H9 (cell line): ENCODE data around the gene CRY2. TPM values are rescaled to one million over a fixed set of nuclear protein-coding genes. Genes with fewer than 3 reads are reported as not detected.

Experiments
- DNase-seq: peaks from one replicate; pipeline ENCODE4 v3.0.0-alpha.2; 2017
- H2AFZ ChIP-seq: one replicate; pipeline ENCODE4 v1.6.1; 2013; ENCODE audit warnings: mild to moderate bottlenecking, low read length, control low read depth, moderate library complexity
- H2AK5ac ChIP-seq: 2 replicates; pipeline ENCODE4 v1.6.1; 2013; ENCODE audit warnings: low read length, control low read depth, mixed read lengths; ENCODE audit not compliant: insufficient read length
- H2BK120ac ChIP-seq: one replicate; pipeline ENCODE4 v1.6.1; 2013; ENCODE audit warnings: low read depth, mild to moderate bottlenecking, low read length, control low read depth, inconsistent platforms; ENCODE audit not compliant: poor library complexity, severe bottlenecking
- H2BK12ac ChIP-seq: 2 replicates; pipeline ENCODE4 v1.6.1; 2013; ENCODE audit warnings: low read length, control low read depth, mixed read lengths, low read depth; ENCODE audit not compliant: insufficient read length
- H2BK15ac ChIP-seq: 2 replicates; pipeline ENCODE4 v1.6.1; 2013; ENCODE audit warnings: low read depth, low read length, control low read depth
- H2BK20ac ChIP-seq: one replicate; pipeline ENCODE4 v1.6.1; 2013; ENCODE audit warnings: low read depth, mild to moderate bottlenecking, low read length, control low read depth, inconsistent platforms; ENCODE audit not compliant: poor library complexity, severe bottlenecking
- H2BK5ac ChIP-seq: 2 replicates; pipeline ENCODE4 v1.6.1; 2013; ENCODE audit warnings: low read length, control low read depth, mixed read lengths; ENCODE audit not compliant: insufficient read length
- H3K14ac ChIP-seq: 2 replicates; pipeline ENCODE4 v1.6.1; 2013; ENCODE audit warnings: low read length, control low read depth; ENCODE audit not compliant: insufficient read depth
- H3K18ac ChIP-seq: 2 replicates; pipeline ENCODE4 v1.6.1; 2013; ENCODE audit warnings: low read depth, mild to moderate bottlenecking, mixed read lengths, low read length, control low read depth; ENCODE audit not compliant: insufficient read length
- H3K23ac ChIP-seq: 2 replicates; pipeline ENCODE4 v1.6.1; 2013; ENCODE audit warnings: low read length, control low read depth, mixed read lengths, low read depth; ENCODE audit not compliant: insufficient read length
- H3K23me2 ChIP-seq: 2 replicates; pipeline ENCODE4 v1.6.1; 2013; ENCODE audit warnings: low read depth, mild to moderate bottlenecking, mixed read lengths, low read length, control low read depth; ENCODE audit not compliant: insufficient read length, poor library complexity, severe bottlenecking
- H3K27ac ChIP-seq: 2 replicates; pipeline ENCODE4 v1.5.1; 2013; ENCODE audit warnings: low read length, control low read depth, mixed read lengths, low read depth; ENCODE audit not compliant: insufficient read length
- H3K27me3 ChIP-seq: 2 replicates; pipeline ENCODE4 v1.6.1; 2013; ENCODE audit warnings: low read length, control low read depth, inconsistent platforms; ENCODE audit not compliant: insufficient read depth
- H3K4ac ChIP-seq: 2 replicates; pipeline ENCODE4 v1.6.1; 2013; ENCODE audit warnings: low read depth, mild to moderate bottlenecking, control low read depth, inconsistent platforms, low read length, moderate library complexity
- H3K4me1 ChIP-seq: 2 replicates; pipeline ENCODE4 v1.6.1; 2013; ENCODE audit warnings: low read length, control low read depth, inconsistent platforms; ENCODE audit not compliant: insufficient read depth
- H3K4me2 ChIP-seq: 2 replicates; pipeline ENCODE4 v1.6.1; 2013; ENCODE audit warnings: low read length, control low read depth, mixed read lengths; ENCODE audit not compliant: insufficient read length, insufficient read depth
- H3K56ac ChIP-seq: 2 replicates; pipeline ENCODE4 v1.6.1; 2013; ENCODE audit warnings: low read depth, mild to moderate bottlenecking, mixed read lengths, low read length, control low read depth; ENCODE audit not compliant: insufficient read length
- H3K79me1 ChIP-seq: 2 replicates; pipeline ENCODE4 v1.6.1; 2013; ENCODE audit warnings: low read depth, mild to moderate bottlenecking, moderate library complexity, low read length, control low read depth, inconsistent platforms; ENCODE audit not compliant: insufficient read depth, poor library complexity, severe bottlenecking
- H3K79me2 ChIP-seq: 2 replicates; pipeline ENCODE4 v1.6.1; 2013; ENCODE audit warnings: low read length, control low read depth, inconsistent platforms; ENCODE audit not compliant: insufficient read depth
- H3K9ac ChIP-seq: 2 replicates; pipeline ENCODE4 v1.6.1; 2013; ENCODE audit warnings: low read length, control low read depth, mixed read lengths; ENCODE audit not compliant: insufficient read length; ENCODE audit errors: extremely low read depth
- H3K9me3 ChIP-seq: one replicate; pipeline ENCODE4 v1.6.1; 2013; ENCODE audit warnings: low read depth, low read length, inconsistent platforms; ENCODE audit not compliant: control insufficient read depth
- H3T11ph ChIP-seq: one replicate; pipeline ENCODE4 v1.6.1; 2013; ENCODE audit warnings: mild to moderate bottlenecking, low read length, control low read depth, inconsistent platforms
- H4K20me1 ChIP-seq: one replicate; pipeline ENCODE4 v1.6.1; 2013; ENCODE audit not compliant: control insufficient read depth, insufficient read length, insufficient read depth
- H4K5ac ChIP-seq: 2 replicates; pipeline ENCODE4 v1.6.1; 2013; ENCODE audit warnings: low read depth, mild to moderate bottlenecking, mixed read lengths, low read length, control low read depth; ENCODE audit not compliant: insufficient read length
- H4K8ac ChIP-seq: replicated peaks from 2 replicates; pipeline ENCODE4 v1.6.1; 2013; ENCODE audit warnings: low read length, control low read depth, mixed read lengths, low read depth; ENCODE audit not compliant: insufficient read length
- H4K91ac ChIP-seq: 2 replicates; pipeline ENCODE4 v1.6.1; 2013; ENCODE audit warnings: low read depth, mild to moderate bottlenecking, moderate library complexity, mixed read lengths, low read length, control low read depth; ENCODE audit not compliant: insufficient read length
- H3K27ac Mint-ChIP-seq, 3 experiments: 2 replicates in 2 of 3; 3 replicates in 1 of 3; pipeline ENCODE4 v1.8.0; 2020 to 2021; ENCODE audit warnings: mixed read lengths in 3 of 3, mild to moderate bottlenecking in 1 of 3, moderate library complexity in 1 of 3
- H3K27me3 Mint-ChIP-seq: 2 replicates; pipeline ENCODE4 v1.8.0; 2021; ENCODE audit warnings: low read depth, mild to moderate bottlenecking, moderate library complexity, mixed read lengths
- H3K36me3 Mint-ChIP-seq, 3 experiments: 2 replicates in 2 of 3; 3 replicates in 1 of 3; pipeline ENCODE4 v1.8.0; 2020 to 2021; ENCODE audit warnings: low read depth in 3 of 3, mixed read lengths in 3 of 3; ENCODE audit not compliant: insufficient read depth in 1 of 3
- H3K4me1 Mint-ChIP-seq, 2 experiments: 2 replicates each; pipeline ENCODE4 v1.8.0; 2020; ENCODE audit warnings: mixed read lengths in 2 of 2
- H3K4me3 Mint-ChIP-seq, 2 experiments: 2 replicates in 1 of 2; 3 replicates in 1 of 2; pipeline ENCODE4 v1.8.0; 2020 to 2021; ENCODE audit warnings: mild to moderate bottlenecking in 2 of 2, mixed read lengths in 2 of 2, moderate library complexity in 1 of 2
- H3K9me3 Mint-ChIP-seq, 2 experiments: 2 replicates in 1 of 2; 3 replicates in 1 of 2; pipeline ENCODE4 v1.8.0; 2020; ENCODE audit warnings: mild to moderate bottlenecking in 2 of 2, mixed read lengths in 2 of 2, moderate library complexity in 1 of 2
- CTCF ChIP-seq: fragments of 200-600 bp; sonication (generic); conservative IDR thresholded peaks from 3 replicates; pipeline ENCODE4 v1.8.0; 2021; ENCODE audit warnings: antibody characterized with exemption, mild to moderate bottlenecking
- WGBS: extraction: QIAGEN DNeasy Blood & Tissue Kit; methylation state at CpG from one replicate; pipeline ENCODE4 v1.1.7; 2013; ENCODE audit warnings: missing lambda C conversion rate, low lambda C conversion rate, mixed read lengths; ENCODE audit not compliant: insufficient read length; ENCODE audit errors: extremely low coverage; 5-methylcytosine and 5-hydroxymethylcytosine counted together
- total RNA-seq: library from RNA; stranded (reverse); gene quantifications from 2 replicates; pipeline ENCODE4 v1.2.1, GENCODE V29; 2021

The CRY2 gene
- total RNA-seq, 1 experiment from 2014 or later = 14.4 TPM

DNA sequence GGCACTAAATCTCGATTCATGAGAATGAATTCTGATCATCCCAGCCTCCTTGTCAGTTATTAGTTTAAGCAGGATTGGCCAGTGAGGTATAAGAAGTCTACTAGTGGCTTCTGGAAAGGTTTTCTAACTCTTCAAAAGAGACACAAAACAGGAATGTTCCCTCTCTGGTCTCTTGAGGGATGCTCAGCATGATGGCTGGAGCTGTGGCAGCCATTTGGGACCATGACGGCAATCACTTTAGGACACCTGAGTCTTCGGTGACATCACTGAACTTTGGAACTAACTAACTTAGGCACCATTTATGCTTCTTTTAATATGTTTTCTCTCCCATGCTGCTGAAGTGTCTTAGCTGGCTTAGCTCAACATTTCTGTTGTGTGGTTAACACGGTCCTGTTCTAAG, 20.2 kb upstream of the CRY2 start:
- Histone ChIP-seq H4K8ac (no peak overlapping the region), H3K27ac (no peak overlapping the region), H3K79me1 (no peaks in the 10 kb centered on the region), H3K23me2 (no peaks in the 10 kb centered on the region), H3K4me1 (no peaks in the 10 kb centered on the region; the same call in 1 of the 2 replicates), H3K14ac (no peak overlapping the region), H3K9me3 (no peaks in the 10 kb centered on the region), H3K9ac (no peak overlapping the region), H3K4ac (no peak overlapping the region), H2BK5ac (no peak overlapping the region), H2BK12ac (no peak overlapping the region), H3K4me2 (no peak overlapping the region), H4K91ac (no peak overlapping the region), H2BK15ac (no peak overlapping the region), H3K23ac (no peak overlapping the region), H3T11ph (no peak overlapping the region), H3K56ac (no peak overlapping the region), H2BK120ac (no peak overlapping the region), H2AFZ (no peak overlapping the region), H2AK5ac (no peak overlapping the region), H4K5ac (no peak overlapping the region), H3K27me3 (no peaks in the 10 kb centered on the region), H3K18ac (no peak overlapping the region), H3K79me2 (no peaks in the 10 kb centered on the region), H2BK20ac (no peak overlapping the region), H4K20me1 (no peaks in the 10 kb centered on the region)
- Mint-ChIP-seq H3K27me3 (peaks cover 24% of the 10 kb centered on the region), H3K36me3 (no peaks in the 10 kb centered on the region; a peak in 1 of 7 replicates), H3K4me3 (no peak overlapping the region), H3K4me1 (peaks cover 11 to 20% of the 10 kb centered on the region in 2 experiments), H3K27ac (no peak overlapping the region), H3K9me3 (no peaks in the 10 kb centered on the region)
- no peak for DNase-seq
- WGBS = no CpG with 5 or more reads among the region's 4 CpGs
- TF ChIP-seq CTCF = no peak
